Neural cell (in vitro differentiated cells): ENCODE measurements around the gene PADI3. TPM values are rescaled to one million over a fixed set of nuclear protein-coding genes. Genes with fewer than 3 reads are reported as not detected.

Experiments used
- H2AFZ ChIP-seq: fragments of 200-600, 300-800 bp; sonication (generic), shearing (Covaris generic); 2 replicates; pipeline ENCODE4 v1.6.0; 2014; ENCODE audit warnings: low read depth, mild to moderate bottlenecking, antibody characterized with exemption, low read length, moderate library complexity
- H3F3A ChIP-seq: fragments of 200-600 bp; shearing (Covaris generic); 2 replicates; pipeline ENCODE4 v1.6.1; 2016; ENCODE audit warnings: mild to moderate bottlenecking, moderate library complexity, mixed read lengths, antibody characterized with exemption, low read length; ENCODE audit not compliant: insufficient read depth, poor library complexity, severe bottlenecking
- H3K27ac ChIP-seq: fragments of 200-600, 300-800 bp; sonication (generic), shearing (Covaris generic); 2 replicates; pipeline ENCODE4 v1.5.1; 2014; ENCODE audit warnings: mild to moderate bottlenecking, low read length, moderate library complexity
- H3K27me3 ChIP-seq: fragments of 300-800, 200-600 bp; sonication (generic), shearing (Covaris generic); 2 replicates; pipeline ENCODE4 v1.6.0; 2014; ENCODE audit warnings: mild to moderate bottlenecking, low read depth, low read length, moderate library complexity; ENCODE audit not compliant: insufficient read depth
- H3K36me3 ChIP-seq: fragments of 300-800, 200-600 bp; sonication (generic), shearing (Covaris generic); 2 replicates; pipeline ENCODE4 v1.5.1; 2014; ENCODE audit warnings: mild to moderate bottlenecking, antibody characterized with exemption, low read length, moderate library complexity; ENCODE audit not compliant: insufficient read depth
- H3K4me2 ChIP-seq: fragments of 300-800, 200-600 bp; sonication (generic), shearing (Covaris generic); 2 replicates; pipeline ENCODE4 v1.6.0; 2014; ENCODE audit warnings: mild to moderate bottlenecking, low read length
- H3K4me3 ChIP-seq: fragments of 300-800, 200-600 bp; sonication (generic), shearing (Covaris generic); 2 replicates; pipeline ENCODE4 v1.5.1; 2014; ENCODE audit warnings: mild to moderate bottlenecking, low read length, moderate library complexity
- H3K79me2 ChIP-seq: fragments of 200-600 bp; shearing (Covaris generic); replicated peaks from 2 replicates; pipeline ENCODE4 v1.6.0; 2014; ENCODE audit warnings: mild to moderate bottlenecking, low read length, moderate library complexity; ENCODE audit not compliant: insufficient read depth
- H3K9ac ChIP-seq: fragments of 300-800, 200-600 bp; sonication (generic), shearing (Covaris generic); 2 replicates; pipeline ENCODE4 v1.6.1; 2016; ENCODE audit warnings: mild to moderate bottlenecking, low read length, mixed read lengths
- H3K9me2 ChIP-seq: fragments of 200-600 bp; shearing (Covaris generic); 2 replicates; pipeline ENCODE4 v1.6.1; 2016; ENCODE audit warnings: mild to moderate bottlenecking, low read length, mixed read lengths; ENCODE audit not compliant: insufficient read depth
- H3K9me3 ChIP-seq: fragments of 200-600, 300-800 bp; sonication (generic), shearing (Covaris generic); 2 replicates; pipeline ENCODE4 v1.6.1; 2016; ENCODE audit warnings: mild to moderate bottlenecking, mixed run types, low read length, moderate library complexity, mixed read lengths
- H4K20me1 ChIP-seq: fragments of 200-600 bp; shearing (Covaris generic); 2 replicates; pipeline ENCODE4 v1.6.1; 2016; ENCODE audit warnings: mild to moderate bottlenecking, mixed run types; ENCODE audit not compliant: insufficient read depth
- CTCF ChIP-seq: fragments of 450-650 bp; IDR thresholded peaks from 2 replicates; pipeline ENCODE4 v1.5.1; 2014; ENCODE audit warnings: antibody characterized with exemption, mild to moderate bottlenecking, moderate library complexity; ENCODE audit not compliant: poor library complexity, severe bottlenecking
- EP300 ChIP-seq: fragments of 450-650 bp; conservative IDR thresholded peaks from 2 replicates; pipeline ENCODE4 v1.6.1; 2014; ENCODE audit warnings: antibody characterized with exemption, mild to moderate bottlenecking, moderate library complexity; ENCODE audit not compliant: poor library complexity, severe bottlenecking
- EZH2 ChIP-seq: fragments of 200-600, 300-800 bp; shearing (Covaris generic), sonication (generic); IDR thresholded peaks from 2 replicates; pipeline ENCODE4 v1.6.1; 2014; ENCODE audit warnings: antibody characterized with exemption, low read length, borderline replicate concordance, mild to moderate bottlenecking; ENCODE audit not compliant: insufficient read depth, poor library complexity, severe bottlenecking
- RAD21 ChIP-seq: fragments of 450-650 bp; conservative IDR thresholded peaks from 2 replicates; pipeline ENCODE4 v1.6.1; 2014; ENCODE audit warnings: antibody characterized with exemption, mild to moderate bottlenecking, moderate library complexity
- SMC3 ChIP-seq: fragments of 450-650 bp; conservative IDR thresholded peaks from 2 replicates; pipeline ENCODE4 v1.6.1; 2014; ENCODE audit warnings: antibody characterized with exemption, mild to moderate bottlenecking, moderate library complexity; ENCODE audit not compliant: poor library complexity
- polyA plus RNA-seq: library from polyadenylated mRNA; depleted of rRNA; stranded (reverse); fragments of >200 nt; gene quantifications from 2 replicates; pipeline ENCODE4 v1.2.3, GENCODE V29; 2014
- TF ChIP-seq, protein P1 (sequence below): IDR thresholded peaks from 2 replicates; pipeline ENCODE4 v1.6.1; 2012; ENCODE audit warnings: borderline replicate concordance

PADI3 gene
- polyA plus RNA-seq, 1 donor from 2014 or later = not detected

GRCh38 chr1:17224434-17224833 lies 24.5 kb upstream of the PADI3 start:
- H3F3A ChIP-seq = no peaks in the 10 kb centered on the region
- no peak overlapping the region for H3K9ac ChIP-seq
- H3K4me2 ChIP-seq = no peak overlapping the region
- no peaks in the 10 kb centered on the region for H3K9me2 ChIP-seq
- no peaks in the 10 kb centered on the region for H3K27me3 ChIP-seq
- H3K4me3 ChIP-seq = no peak overlapping the region
- no peaks in the 10 kb centered on the region for H3K79me2 ChIP-seq
- no peak overlapping the region for H2AFZ ChIP-seq
- H3K36me3 ChIP-seq = no peaks in the 10 kb centered on the region
- TF ChIP-seq EP300 (no peak), RAD21 (no peak), CTCF (no peak)
- TF ChIP-seq, protein P1, sequence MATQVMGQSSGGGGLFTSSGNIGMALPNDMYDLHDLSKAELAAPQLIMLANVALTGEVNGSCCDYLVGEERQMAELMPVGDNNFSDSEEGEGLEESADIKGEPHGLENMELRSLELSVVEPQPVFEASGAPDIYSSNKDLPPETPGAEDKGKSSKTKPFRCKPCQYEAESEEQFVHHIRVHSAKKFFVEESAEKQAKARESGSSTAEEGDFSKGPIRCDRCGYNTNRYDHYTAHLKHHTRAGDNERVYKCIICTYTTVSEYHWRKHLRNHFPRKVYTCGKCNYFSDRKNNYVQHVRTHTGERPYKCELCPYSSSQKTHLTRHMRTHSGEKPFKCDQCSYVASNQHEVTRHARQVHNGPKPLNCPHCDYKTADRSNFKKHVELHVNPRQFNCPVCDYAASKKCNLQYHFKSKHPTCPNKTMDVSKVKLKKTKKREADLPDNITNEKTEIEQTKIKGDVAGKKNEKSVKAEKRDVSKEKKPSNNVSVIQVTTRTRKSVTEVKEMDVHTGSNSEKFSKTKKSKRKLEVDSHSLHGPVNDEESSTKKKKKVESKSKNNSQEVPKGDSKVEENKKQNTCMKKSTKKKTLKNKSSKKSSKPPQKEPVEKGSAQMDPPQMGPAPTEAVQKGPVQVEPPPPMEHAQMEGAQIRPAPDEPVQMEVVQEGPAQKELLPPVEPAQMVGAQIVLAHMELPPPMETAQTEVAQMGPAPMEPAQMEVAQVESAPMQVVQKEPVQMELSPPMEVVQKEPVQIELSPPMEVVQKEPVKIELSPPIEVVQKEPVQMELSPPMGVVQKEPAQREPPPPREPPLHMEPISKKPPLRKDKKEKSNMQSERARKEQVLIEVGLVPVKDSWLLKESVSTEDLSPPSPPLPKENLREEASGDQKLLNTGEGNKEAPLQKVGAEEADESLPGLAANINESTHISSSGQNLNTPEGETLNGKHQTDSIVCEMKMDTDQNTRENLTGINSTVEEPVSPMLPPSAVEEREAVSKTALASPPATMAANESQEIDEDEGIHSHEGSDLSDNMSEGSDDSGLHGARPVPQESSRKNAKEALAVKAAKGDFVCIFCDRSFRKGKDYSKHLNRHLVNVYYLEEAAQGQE = no peak
- no peaks in the 10 kb centered on the region for H3K9me3 ChIP-seq
- H4K20me1 ChIP-seq = no peaks in the 10 kb centered on the region
- no peak overlapping the region for H3K27ac ChIP-seq

DNA sequence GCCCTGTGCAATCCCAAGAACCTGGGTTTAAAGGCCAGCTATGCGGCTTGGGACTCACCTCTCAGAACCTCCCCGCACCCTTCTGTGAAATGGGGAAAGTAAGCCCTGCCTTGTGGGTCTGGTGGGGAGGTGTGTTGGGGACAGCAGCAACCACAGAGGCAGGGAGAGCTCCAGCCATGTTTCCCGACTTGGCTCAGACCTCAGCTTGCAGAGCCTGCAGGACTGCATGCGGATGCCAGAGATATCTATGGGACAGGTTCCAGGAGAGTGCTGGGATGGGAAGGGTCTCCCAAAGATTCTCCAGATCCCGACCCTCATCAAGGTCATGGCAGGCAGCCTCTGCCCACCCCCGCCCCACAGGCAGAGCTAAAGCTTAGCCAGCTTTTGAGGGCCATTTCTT lies 23.8 kb upstream of the PADI3 start:
- Histone ChIP-seq H3K27me3 (no peaks in the 10 kb centered on the region), H3K4me3 (no peak overlapping the region), H4K20me1 (no peaks in the 10 kb centered on the region), H3F3A (no peaks in the 10 kb centered on the region), H3K9ac (no peak overlapping the region), H3K9me2 (no peaks in the 10 kb centered on the region), H3K4me2 (no peak overlapping the region), H3K27ac (no peak overlapping the region), H3K36me3 (no peaks in the 10 kb centered on the region), H2AFZ (no peak overlapping the region), H3K79me2 (no peaks in the 10 kb centered on the region), H3K9me3 (no peaks in the 10 kb centered on the region)
- TF ChIP-seq EZH2 (no peak), CTCF (no peak), SMC3 (no peak)
